Activated CD8-positive, alpha-beta T cell treated with anti-CD3 and anti-CD28 coated beads, Interleukin-2, amount 10 ng/mL, durations not matched to agents 7 days and 5 days (primary cell): ENCODE measurements around the gene SLC37A4. TPM values are rescaled to one million over a fixed set of nuclear protein-coding genes. Genes with fewer than 3 reads are reported as not detected.
A peak's percentile ranks its signal among the peaks of the same experiment; 100 is the strongest.

Source experiments
- ATAC-seq: fragments of 150-1000 bp; cut with Tn5 transposase; one replicate; pipeline ENCODE4 v1.10.0; 2021; ENCODE audit warnings: moderate library complexity
- CTCF ChIA-PET: fragments of 350-600 bp; sonication (Branson Sonifier 250); formaldehyde crosslinking; loops from one replicate; lab custom pipeline; 2021; ENCODE audit warnings: antibody characterized with exemption; lab: Charles Lee
- POLR2A ChIA-PET: fragments of 350-600 bp; sonication (Branson Sonifier 250); formaldehyde crosslinking; loops from one replicate; lab custom pipeline; 2021; ENCODE audit warnings: antibody characterized with exemption; lab: Charles Lee
- DNase-seq: peaks from one replicate; pipeline ENCODE4 v3.0.0-alpha.2; 2020
- H3K27ac Mint-ChIP-seq: one replicate; pipeline ENCODE4 v1.8.0; 2021; ENCODE audit warnings: mild to moderate bottlenecking, mixed read lengths
- H3K27me3 Mint-ChIP-seq: one replicate; pipeline ENCODE4 v1.8.0; 2021; ENCODE audit warnings: low read depth, mixed read lengths
- H3K36me3 Mint-ChIP-seq: one replicate; pipeline ENCODE4 v1.8.0; 2021; ENCODE audit warnings: low read depth, mixed read lengths
- H3K4me1 Mint-ChIP-seq: one replicate; pipeline ENCODE4 v1.8.0; 2021; ENCODE audit warnings: low read depth, mixed read lengths
- H3K4me3 Mint-ChIP-seq: one replicate; pipeline ENCODE4 v1.8.0; 2021; ENCODE audit warnings: mild to moderate bottlenecking, mixed read lengths
- H3K9me3 Mint-ChIP-seq: one replicate; pipeline ENCODE4 v1.8.0; 2022; ENCODE audit warnings: mixed read lengths; ENCODE audit not compliant: insufficient read depth
- total RNA-seq, 2 experiments: library from RNA; stranded (reverse); gene quantifications; one replicate each; pipeline ENCODE4 v1.2.3, GENCODE V29; 2021

SLC37A4 gene
- total RNA-seq, 2 experiments from 2014 or later, result 22.4 to 26.6 TPM

- Mint-ChIP-seq H3K27ac (no peak overlapping the region), H3K4me1 (peaks cover 40% of the 10 kb centered on the region), H3K9me3 (no peaks in the 10 kb centered on the region), H3K27me3 (no peaks in the 10 kb centered on the region), H3K4me3 (no peak overlapping the region), H3K36me3 (peaks cover 37% of the 10 kb centered on the region)
- ATAC-seq (no peak), DNase-seq (no peak)
- CTCF ChIA-PET, result no interaction called here
- POLR2A ChIA-PET, result interaction anchor here (0.6 to 2.7 kb wide), 4 partner anchors 10 to 141 kb away, joined by 3 to 18 read pairs (median 4); partner anchors contain the start of genes RPS25 and TRAPPC4
These were observed 2.9 kb downstream of the SLC37A4 start for GRCh38 chr11:119027561-119028345.

DNA sequence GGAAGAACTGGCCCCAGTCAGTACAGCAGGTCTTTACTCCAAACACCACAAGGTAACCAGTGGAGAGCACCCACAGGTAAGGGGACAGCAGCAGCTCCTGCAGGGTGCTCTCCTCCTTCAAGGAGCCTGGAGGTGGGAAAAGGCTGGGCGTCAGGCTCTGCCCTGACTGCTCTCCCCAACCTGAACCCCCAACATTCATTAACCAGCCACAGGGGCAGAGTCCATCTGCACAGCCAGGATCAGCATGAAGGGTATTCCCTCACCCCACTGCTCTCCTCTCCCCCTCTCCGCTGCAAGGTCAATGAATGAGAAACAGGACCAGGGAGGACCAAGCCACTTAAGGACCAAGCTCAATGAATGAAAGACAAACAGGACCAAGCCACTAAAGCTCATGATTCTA, 3.7 kb downstream of the SLC37A4 start:
- H3K27me3 Mint-ChIP-seq, result no peaks in the 10 kb centered on the region
- ATAC-seq (no peak), DNase-seq (no peak)
- no peaks in the 10 kb centered on the region for H3K9me3 Mint-ChIP-seq
- POLR2A ChIA-PET, result interaction anchor here (1.1 to 2.7 kb wide), 3 partner anchors 9 to 30 kb away, joined by 3 to 18 read pairs (median 4); partner anchors contain the start of genes RPS25 and TRAPPC4
- H3K4me3 Mint-ChIP-seq, result no peak overlapping the region
- peaks cover 43% of the 10 kb centered on the region for H3K36me3 Mint-ChIP-seq
- H3K27ac Mint-ChIP-seq, result no peak overlapping the region
- CTCF ChIA-PET, result no interaction called here
- H3K4me1 Mint-ChIP-seq, result peaks cover 40% of the 10 kb centered on the region

DNA sequence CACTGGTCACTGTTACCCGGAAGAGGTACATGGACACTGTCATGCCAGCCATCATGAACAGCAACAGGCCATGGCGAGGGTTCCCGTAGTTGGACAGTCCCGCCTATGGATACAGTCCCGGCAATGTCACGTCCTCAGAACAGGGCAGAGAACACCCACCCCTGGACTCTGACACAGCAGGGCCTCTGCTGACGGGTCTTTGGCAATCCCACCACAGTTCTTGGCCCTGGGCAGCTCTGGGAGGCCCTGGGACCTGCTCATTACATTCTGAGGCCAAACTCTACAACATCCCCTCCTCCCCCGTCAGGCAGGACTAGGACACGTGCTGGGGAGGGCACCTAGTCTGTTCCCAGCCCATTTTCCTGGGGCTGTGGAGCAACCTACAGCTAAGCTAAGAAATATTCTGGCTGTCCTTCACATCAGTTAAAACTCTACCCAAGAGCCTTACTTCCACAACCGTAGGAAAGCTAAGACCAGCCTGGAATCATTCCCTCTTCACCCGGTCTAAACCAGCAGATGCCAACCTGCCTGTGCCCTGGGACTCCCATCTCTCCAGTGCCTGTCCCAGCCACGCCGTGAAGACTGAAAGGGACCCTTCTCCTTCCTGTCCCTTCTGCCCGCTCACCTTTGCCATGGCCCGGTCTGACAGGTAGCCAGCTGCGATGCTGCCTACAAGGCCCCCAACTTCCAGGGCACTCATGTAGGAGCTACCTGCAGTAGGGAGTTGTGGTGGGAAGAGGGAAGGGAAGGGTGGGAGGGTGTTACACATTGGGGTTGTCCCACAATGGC, 4.5 kb downstream of the SLC37A4 start:
- CTCF ChIA-PET, result no interaction called here
- DNase-seq, result no peak
- Mint-ChIP-seq H3K4me1 (peaks cover 43% of the 10 kb centered on the region), H3K4me3 (no peak overlapping the region), H3K9me3 (no peaks in the 10 kb centered on the region), H3K36me3 (peaks cover 51% of the 10 kb centered on the region), H3K27ac (no peak overlapping the region), H3K27me3 (no peaks in the 10 kb centered on the region)
- POLR2A ChIA-PET, result interaction anchor here (1.0 to 2.7 kb wide), 3 partner anchors 8 to 68 kb away, joined by 3 to 18 read pairs (median 4); partner anchors contain the start of genes RPS25 and TRAPPC4
- no peak for ATAC-seq

DNA sequence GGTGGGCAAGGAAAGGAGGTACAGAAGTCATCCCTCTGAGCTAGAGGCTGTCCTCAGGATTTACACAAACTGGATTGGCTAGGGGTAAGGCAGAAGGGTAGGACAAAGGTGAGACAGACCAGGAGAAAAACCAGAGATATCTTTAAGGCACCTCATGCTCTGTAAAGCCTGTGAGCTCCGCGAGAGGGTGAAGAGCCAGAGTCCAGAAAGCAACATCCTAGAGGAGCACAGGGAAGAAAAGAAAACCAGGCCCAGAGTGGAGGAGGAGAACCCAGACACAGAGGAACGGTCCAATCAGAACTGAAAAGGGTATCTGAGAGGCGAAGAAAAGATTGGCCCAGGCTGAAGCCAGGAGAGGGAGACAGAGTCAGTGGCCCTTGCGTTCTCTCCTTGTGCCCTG, 5.1 kb downstream of the SLC37A4 start:
- Mint-ChIP-seq H3K27me3 (no peaks in the 10 kb centered on the region), H3K27ac (peak overlapping the region; percentile 53), H3K9me3 (no peaks in the 10 kb centered on the region), H3K4me1 (peaks cover 47% of the 10 kb centered on the region), H3K36me3 (peaks cover 53% of the 10 kb centered on the region), H3K4me3 (no peak overlapping the region)
- CTCF ChIA-PET, result no interaction called here
- POLR2A ChIA-PET, result interaction anchor here (1.0 kb wide), 1 partner anchor 69 kb away, joined by 3 read pairs; no protein-coding TSS in a partner anchor
- DNase-seq (no peak), ATAC-seq (no peak)

- peaks cover 54% of the 10 kb centered on the region for H3K36me3 Mint-ChIP-seq
- peaks cover 52% of the 10 kb centered on the region for H3K4me1 Mint-ChIP-seq
- ChIA-PET CTCF (no interaction called here), POLR2A (interaction anchor here (0.6 to 1.0 kb wide), 2 partner anchors 26 to 69 kb away, joined by 3 read pairs; no protein-coding TSS in a partner anchor)
- no peak overlapping the region for H3K27ac Mint-ChIP-seq
- no peak overlapping the region for H3K4me3 Mint-ChIP-seq
- no peak for ATAC-seq
- H3K9me3 Mint-ChIP-seq, result no peaks in the 10 kb centered on the region
- H3K27me3 Mint-ChIP-seq, result no peaks in the 10 kb centered on the region
- no peak for DNase-seq
These were observed 5.6 kb downstream of the SLC37A4 start for GRCh38 chr11:119025099-119025473.

DNA sequence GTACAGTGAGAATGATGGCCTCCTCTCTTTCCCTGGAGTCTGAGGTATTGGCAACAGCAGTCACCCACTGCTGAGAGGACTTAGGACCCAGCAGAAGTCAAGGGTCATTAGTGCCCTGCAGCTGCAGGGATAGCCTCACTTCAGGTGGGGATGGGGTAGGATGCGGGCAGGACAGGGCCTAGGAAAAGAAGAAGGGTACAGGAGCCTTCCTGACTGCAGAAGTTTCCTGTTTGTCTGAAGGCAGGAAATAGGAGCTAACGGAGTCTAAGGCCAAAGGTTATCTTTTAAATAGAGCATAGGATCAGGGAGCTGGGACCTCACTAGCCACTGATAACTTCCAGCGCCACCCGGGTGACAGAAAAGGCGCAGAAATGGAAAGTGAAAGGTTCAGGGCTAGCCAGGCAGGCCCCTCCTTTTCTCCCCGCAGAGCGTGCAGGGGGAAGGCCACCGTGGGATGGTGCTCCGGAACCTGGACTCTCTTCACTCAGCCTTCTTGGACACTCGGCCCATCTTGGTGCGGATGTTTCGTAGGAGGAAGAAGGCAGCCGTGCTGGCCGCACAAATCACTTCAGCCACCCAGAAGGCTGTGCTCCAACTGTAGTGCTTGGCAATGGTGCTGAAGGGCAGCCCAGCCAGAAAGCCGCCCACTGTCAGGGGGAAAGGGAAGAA, 6.1 kb downstream of the SLC37A4 start:
- Mint-ChIP-seq H3K27ac (no peak overlapping the region), H3K4me1 (peaks cover 53% of the 10 kb centered on the region), H3K4me3 (no peak overlapping the region), H3K36me3 (peaks cover 59% of the 10 kb centered on the region), H3K27me3 (no peaks in the 10 kb centered on the region), H3K9me3 (no peaks in the 10 kb centered on the region)
- CTCF ChIA-PET, result no interaction called here
- ATAC-seq (no peak), DNase-seq (no peak)
- POLR2A ChIA-PET, result interaction anchor here (0.6 kb wide), 1 partner anchor 25 kb away, joined by 3 read pairs; no protein-coding TSS in a partner anchor

GRCh38 chr11:119023741-119024140, 6.9 kb downstream of the SLC37A4 start:
- H3K36me3 Mint-ChIP-seq, result peaks cover 57% of the 10 kb centered on the region
- no peaks in the 10 kb centered on the region for H3K9me3 Mint-ChIP-seq
- POLR2A ChIA-PET, result no interaction called here
- no peak for ATAC-seq
- CTCF ChIA-PET, result no interaction called here
- H3K27me3 Mint-ChIP-seq, result no peaks in the 10 kb centered on the region
- H3K4me1 Mint-ChIP-seq, result peaks cover 45% of the 10 kb centered on the region
- no peak overlapping the region for H3K4me3 Mint-ChIP-seq
- DNase-seq, result no peak
- H3K27ac Mint-ChIP-seq, result peak overlapping the region; percentile 50

- H3K4me3 Mint-ChIP-seq, result no peak overlapping the region
- no peaks in the 10 kb centered on the region for H3K27me3 Mint-ChIP-seq
- DNase-seq, result no peak
- peaks cover 72% of the 10 kb centered on the region for H3K36me3 Mint-ChIP-seq
- ChIA-PET POLR2A (no interaction called here), CTCF (interaction anchor here (2.0 kb wide), 1 partner anchor 10 kb away, joined by 7 read pairs; the partner anchor contains the start of gene SLC37A4)
- H3K4me1 Mint-ChIP-seq, result peaks cover 48% of the 10 kb centered on the region
- no peaks in the 10 kb centered on the region for H3K9me3 Mint-ChIP-seq
- no peak for ATAC-seq
- H3K27ac Mint-ChIP-seq, result no peak overlapping the region
These were observed 9.0 kb downstream of the SLC37A4 start for GRCh38 chr11:119021631-119022030.

- ATAC-seq (no peak), DNase-seq (no peak)
- H3K36me3 Mint-ChIP-seq, result peaks cover 79% of the 10 kb centered on the region
- no peaks in the 10 kb centered on the region for H3K27me3 Mint-ChIP-seq
- no peaks in the 10 kb centered on the region for H3K9me3 Mint-ChIP-seq
- peaks cover 58% of the 10 kb centered on the region for H3K4me1 Mint-ChIP-seq
- H3K27ac Mint-ChIP-seq, result peak overlapping the region; percentile 100
- CTCF ChIA-PET, result interaction anchor here (0.9 to 2.5 kb wide), 3 partner anchors 9 to 22 kb away, joined by 3 to 12 read pairs (median 9); partner anchors contain the start of genes CENATAC and SLC37A4
- POLR2A ChIA-PET, result interaction anchor here (0.9 to 4.1 kb wide), 8 partner anchors 7 to 229 kb away, joined by 3 to 37 read pairs (median 18); partner anchors contain the start of genes CENATAC, DDX6, DPAGT1 and HYOU1
- H3K4me3 Mint-ChIP-seq, result peak overlapping the region; percentile 99
These were observed 10.7 kb downstream of the SLC37A4 start for GRCh38 chr11:119019996-119020395.

GRCh38 chr11:119018074-119018938, 12.4 kb downstream of the SLC37A4 start, which contains the start of the genes RPS25 and TRAPPC4:
RPS25 (minus strand) TSS chr11:119018343; CDS start chr11:119018284, 59 bp downstream.
TRAPPC4 (plus strand) TSS chr11:119018766; CDS start chr11:119018796, 30 bp downstream.
- DNase-seq (peak; percentile 98), ATAC-seq (peak; percentile 93)
- Mint-ChIP-seq H3K4me1 (peaks cover 48% of the 10 kb centered on the region), H3K27ac (peak within 1 kb of the TSS; percentile 100), H3K36me3 (peaks cover 77% of the 10 kb centered on the region), H3K9me3 (no peaks in the 10 kb centered on the region), H3K4me3 (peak within 1 kb of the TSS; percentile 99), H3K27me3 (no peaks in the 10 kb centered on the region)
- ChIA-PET POLR2A (interaction anchor here (0.6 to 4.1 kb wide), 17 partner anchors 9 to 278 kb away, joined by 3 to 37 read pairs (median 4); partner anchors contain the start of genes CENATAC, DDX6, HYOU1 and SLC37A4), CTCF (interaction anchor here (0.7 to 2.5 kb wide), 6 partner anchors 13 to 92 kb away, joined by 3 to 12 read pairs (median 4); partner anchors contain the start of genes BCL9L, CENATAC and SLC37A4)
